Gastroesophageal sphincter (tissue), 3 donors: Measurements from ENCODE around the gene EVX1.

Source experiments
- CTCF ChIP-seq, 4 experiments: fragments of 200-600 bp in 2 of 4; fragments of 450-650 bp in 2 of 4; sonication (generic) in 1 of 4; IDR thresholded peaks; one replicate each; pipeline ENCODE4 v1.5.1; 2017 to 2019; ENCODE audit warnings: antibody characterized with exemption in 4 of 4, mild to moderate bottlenecking in 2 of 4, moderate library complexity in 2 of 4
- EP300 ChIP-seq: sonication (generic); formaldehyde crosslinking; IDR thresholded peaks from one replicate; pipeline ENCODE4 v1.6.1; 2017; ENCODE audit warnings: antibody characterized with exemption, mild to moderate bottlenecking
- POLR2A ChIP-seq, 2 donors: fragments of 450-650 bp; IDR thresholded peaks; one replicate each; pipeline ENCODE4 v1.6.1; 2017; ENCODE audit warnings: antibody characterized with exemption in 2 of 2, mild to moderate bottlenecking in 2 of 2, moderate library complexity in 1 of 2
- POLR2AphosphoS5 ChIP-seq: sonication (generic); formaldehyde crosslinking; IDR thresholded peaks from one replicate; pipeline ENCODE4 v1.6.1; 2017; ENCODE audit warnings: antibody characterized with exemption

GRCh38 chr7:27262121-27262520 lies 19.5 kb downstream of the EVX1 start:
- TF ChIP-seq CTCF (IDR thresholded peaks at IDR 0.05) (no peak), POLR2A (IDR thresholded peaks at IDR 0.05) (no peak), EP300 (no peak), POLR2AphosphoS5 (no peak)
